SK-N-SH (cell line): ENCODE data around the gene OR5M8.

Source experiments
- CTCF ChIP-seq: fragments of 200-600 bp; sonication (generic); IDR thresholded peaks from 2 replicates; pipeline ENCODE4 v1.6.1; 2017; ENCODE audit warnings: antibody characterized with exemption, mild to moderate bottlenecking, moderate library complexity
- EP300 ChIP-seq, 2 experiments: IDR thresholded peaks; 2 replicates each; pipeline versions ENCODE4 v1.4.0 to v1.6.1; 2012; ENCODE audit warnings: borderline replicate concordance in 1 of 2, low read depth in 1 of 2, low read length in 1 of 2
- EZH2phosphoT487 ChIP-seq: fragments of 200-600 bp; sonication (generic); IDR thresholded peaks from 2 replicates; pipeline ENCODE4 v1.6.1; 2017; ENCODE audit warnings: low read depth, mixed run types, mild to moderate bottlenecking, antibody characterized with exemption, moderate library complexity, borderline replicate concordance
- MAX ChIP-seq: IDR thresholded peaks from 2 replicates; pipeline ENCODE4 v1.4.0; 2012; ENCODE audit warnings: low read depth
- POLR2AphosphoS5 ChIP-seq: IDR thresholded peaks from 2 replicates; pipeline ENCODE4 v1.6.1; 2012; ENCODE audit warnings: low read depth, low read length
- RAD21 ChIP-seq: IDR thresholded peaks from 2 replicates; pipeline ENCODE4 v1.6.1; 2012; ENCODE audit warnings: mild to moderate bottlenecking, low read length
- RFX5 ChIP-seq: IDR thresholded peaks from 2 replicates; pipeline ENCODE4 v1.6.1; 2012; ENCODE audit warnings: mild to moderate bottlenecking, improper control_type of control experiment, low read length
- RXRA ChIP-seq: IDR thresholded peaks from 2 replicates; pipeline ENCODE4 v1.4.0; 2012; ENCODE audit warnings: low read depth, mild to moderate bottlenecking, borderline replicate concordance
- SIN3A ChIP-seq: IDR thresholded peaks from 2 replicates; pipeline ENCODE4 v1.6.1; 2012; ENCODE audit warnings: low read depth, mild to moderate bottlenecking, low read length, moderate library complexity, borderline replicate concordance
- TAF1 ChIP-seq: IDR thresholded peaks from 2 replicates; pipeline ENCODE4 v1.6.1; 2012; ENCODE audit warnings: low read depth, mild to moderate bottlenecking, low read length, moderate library complexity, borderline replicate concordance
- TCF12 ChIP-seq: IDR thresholded peaks from 2 replicates; pipeline ENCODE4 v1.4.0; 2012
- TEAD4 ChIP-seq: IDR thresholded peaks from 2 replicates; pipeline ENCODE4 v1.4.0; 2012; ENCODE audit warnings: mild to moderate bottlenecking, borderline replicate concordance; ENCODE audit not compliant: insufficient read depth

GRCh38 chr11:56531856-56532255 lies 40.7 kb upstream of the OR5M8 start:
- TF ChIP-seq MAX, result no peak
- TF ChIP-seq CTCF, result no peak
- no peak for TF ChIP-seq RAD21
- no peak for TF ChIP-seq EP300 (IDR thresholded peaks at IDR 0.05; ENCODE audit: borderline replicate concordance in 1 of 2, low read depth in 1 of 2, low read length in 1 of 2)
- no peak for TF ChIP-seq SIN3A
- TF ChIP-seq EZH2phosphoT487, result no peak
- TF ChIP-seq RFX5, result no peak
- TF ChIP-seq POLR2AphosphoS5, result no peak
- TF ChIP-seq TAF1, result no peak
- no peak for TF ChIP-seq TEAD4
- no peak for TF ChIP-seq RXRA
- no peak for TF ChIP-seq TCF12
